Activated T-cell treated with anti-CD3 and anti-CD28 coated beads, Interleukin-2, amount 50 U/mL, for 72 hours (primary cell): ENCODE measurements around the gene ALLC. TPM values are rescaled to one million over a fixed set of nuclear protein-coding genes. Genes with fewer than 3 reads are reported as not detected.

ENCODE experiments used
- ATAC-seq, 2 donors: fragments of 150-1000 bp; cut with Tn5 transposase; replicated peaks in 1 of 2; 2 replicates each; pipeline ENCODE4 v1.10.0; 2021; ENCODE audit warnings: moderate library complexity in 2 of 2, mild to moderate bottlenecking in 1 of 2
- DNase-seq, 2 donors: peaks; one replicate each; pipeline ENCODE4 v3.0.0; 2021 to 2022; ENCODE audit warnings: mixed read lengths in 1 of 2
- H3K27ac Mint-ChIP-seq: one replicate; pipeline ENCODE4 v1.8.0; 2022; ENCODE audit warnings: mild to moderate bottlenecking, moderate library complexity, mixed read lengths
- H3K27me3 Mint-ChIP-seq: one replicate; pipeline ENCODE4 v1.8.0; 2022; ENCODE audit warnings: low read depth, mixed read lengths
- H3K36me3 Mint-ChIP-seq, 2 donors: one replicate each; pipeline ENCODE4 v1.8.0; 2022; ENCODE audit warnings: mixed read lengths in 2 of 2, mild to moderate bottlenecking in 1 of 2; ENCODE audit not compliant: insufficient read depth in 2 of 2
- H3K4me1 Mint-ChIP-seq: one replicate; pipeline ENCODE4 v1.8.0; 2022; ENCODE audit warnings: low read depth, mixed read lengths
- H3K4me3 Mint-ChIP-seq, 2 donors: one replicate each; pipeline ENCODE4 v1.8.0; 2022; ENCODE audit warnings: mild to moderate bottlenecking in 2 of 2, mixed read lengths in 2 of 2, moderate library complexity in 2 of 2
- H3K9me3 Mint-ChIP-seq, 2 donors: one replicate each; pipeline ENCODE4 v1.8.0; 2022; ENCODE audit warnings: mixed read lengths in 2 of 2
- total RNA-seq, 2 donors: library from RNA; stranded (reverse); gene quantifications; one replicate each; pipeline ENCODE4 v1.2.3, GENCODE V29; 2022

The ALLC gene
- total RNA-seq, 2 donors from 2014 or later: not detected

DNA sequence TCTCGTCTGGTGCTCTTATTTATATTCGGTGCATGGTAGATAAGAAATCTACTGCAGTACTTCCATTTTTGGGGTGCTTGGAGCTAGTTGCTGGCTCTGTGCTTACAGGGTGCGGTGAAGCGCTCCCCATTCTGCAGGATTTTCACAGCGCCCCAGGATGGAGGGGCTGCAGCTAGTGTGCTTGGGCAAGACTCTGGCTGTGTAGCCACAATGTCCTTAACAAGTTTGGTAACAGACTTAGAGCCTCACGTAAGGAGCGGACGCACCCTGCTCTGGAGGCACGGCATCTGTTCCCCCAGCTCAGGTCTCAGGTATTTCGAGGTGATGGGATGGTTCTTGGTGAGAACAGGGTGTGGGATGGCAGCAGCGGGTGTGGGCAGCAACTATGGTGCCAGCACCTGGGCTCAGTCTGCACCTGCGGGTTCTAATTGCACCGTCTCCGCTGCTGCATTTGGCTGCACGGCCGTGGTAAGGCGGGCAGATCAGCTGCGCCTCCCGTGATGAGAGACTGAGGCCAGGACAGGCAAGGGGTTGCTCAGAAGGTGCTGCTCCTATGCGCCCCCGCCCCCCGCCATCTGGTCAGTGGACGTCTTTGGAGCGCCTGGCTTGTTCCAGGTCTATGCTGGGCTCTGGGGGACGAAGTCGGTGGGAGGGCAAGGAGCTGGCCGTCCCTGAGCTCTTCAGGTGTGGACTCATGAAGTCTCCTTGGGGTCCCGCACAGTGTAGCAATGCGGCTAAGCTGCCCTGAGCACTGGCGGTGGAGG lies 20.1 kb upstream of the ALLC start:
- peak in 1 of 2 donors; percentile 13 for ATAC-seq
- Mint-ChIP-seq H3K27ac (no peak overlapping the region), H3K4me1 (no peaks in the 10 kb centered on the region), H3K36me3 (no peaks in the 10 kb centered on the region), H3K27me3 (no peaks in the 10 kb centered on the region), H3K9me3 (no peaks in the 10 kb centered on the region), H3K4me3 (no peak overlapping the region)
- no peak for DNase-seq

- Mint-ChIP-seq H3K4me1 (no peaks in the 10 kb centered on the region), H3K9me3 (no peaks in the 10 kb centered on the region), H3K27me3 (no peaks in the 10 kb centered on the region), H3K36me3 (no peaks in the 10 kb centered on the region), H3K4me3 (no peak overlapping the region), H3K27ac (no peak overlapping the region)
- no peak for ATAC-seq
- DNase-seq: no peak
Measured at GRCh38 chr2:3638456-3638810, 19.6 kb upstream of the ALLC start.

DNA sequence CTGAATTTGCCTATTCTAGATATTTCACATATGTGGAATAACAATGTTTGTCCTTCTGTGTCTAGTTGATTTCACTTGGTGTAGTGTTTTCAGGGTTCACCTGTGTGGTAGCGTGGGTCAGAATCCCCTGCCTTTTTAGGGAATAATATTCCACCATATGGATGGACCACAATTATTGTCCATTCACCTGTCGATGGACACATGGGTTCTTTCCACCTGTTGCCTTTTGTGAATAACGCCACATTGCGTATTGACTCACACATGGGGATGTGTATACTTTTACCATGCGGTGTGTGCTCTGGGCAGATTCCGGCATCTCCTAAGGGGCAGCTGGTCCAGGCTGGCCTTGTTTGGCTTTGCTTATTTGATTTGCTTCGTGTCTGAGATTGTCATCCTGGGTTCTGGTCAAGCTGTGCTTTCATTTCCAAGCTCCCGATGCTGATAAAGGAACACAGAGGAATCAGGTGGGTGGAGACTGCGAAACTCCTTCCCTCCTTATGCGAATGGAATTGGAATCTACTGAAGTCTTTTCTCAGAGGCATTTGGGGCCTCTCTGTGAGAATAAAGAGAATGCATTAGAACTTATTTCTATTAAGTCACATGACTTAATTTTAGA lies 18.9 kb upstream of the ALLC start:
- no peaks in the 10 kb centered on the region for H3K9me3 Mint-ChIP-seq
- no peaks in the 10 kb centered on the region for H3K27me3 Mint-ChIP-seq
- H3K4me1 Mint-ChIP-seq: no peaks in the 10 kb centered on the region
- DNase-seq (no peak), ATAC-seq (no peak)
- no peaks in the 10 kb centered on the region for H3K36me3 Mint-ChIP-seq
- no peak overlapping the region for H3K4me3 Mint-ChIP-seq
- no peak overlapping the region for H3K27ac Mint-ChIP-seq

GRCh38 chr2:3639653-3640052 lies 18.3 kb upstream of the ALLC start:
- H3K9me3 Mint-ChIP-seq: no peaks in the 10 kb centered on the region
- H3K27ac Mint-ChIP-seq: no peak overlapping the region
- ATAC-seq (no peak), DNase-seq (no peak)
- H3K36me3 Mint-ChIP-seq: no peaks in the 10 kb centered on the region
- H3K4me1 Mint-ChIP-seq: no peaks in the 10 kb centered on the region
- no peaks in the 10 kb centered on the region for H3K27me3 Mint-ChIP-seq
- no peak overlapping the region for H3K4me3 Mint-ChIP-seq

GRCh38 chr2:3641181-3641580 lies 16.8 kb upstream of the ALLC start:
- ATAC-seq: no peak
- Mint-ChIP-seq H3K9me3 (no peaks in the 10 kb centered on the region), H3K36me3 (no peaks in the 10 kb centered on the region), H3K4me1 (no peaks in the 10 kb centered on the region), H3K4me3 (no peak overlapping the region), H3K27me3 (no peaks in the 10 kb centered on the region), H3K27ac (no peak overlapping the region)
- no peak for DNase-seq

DNA sequence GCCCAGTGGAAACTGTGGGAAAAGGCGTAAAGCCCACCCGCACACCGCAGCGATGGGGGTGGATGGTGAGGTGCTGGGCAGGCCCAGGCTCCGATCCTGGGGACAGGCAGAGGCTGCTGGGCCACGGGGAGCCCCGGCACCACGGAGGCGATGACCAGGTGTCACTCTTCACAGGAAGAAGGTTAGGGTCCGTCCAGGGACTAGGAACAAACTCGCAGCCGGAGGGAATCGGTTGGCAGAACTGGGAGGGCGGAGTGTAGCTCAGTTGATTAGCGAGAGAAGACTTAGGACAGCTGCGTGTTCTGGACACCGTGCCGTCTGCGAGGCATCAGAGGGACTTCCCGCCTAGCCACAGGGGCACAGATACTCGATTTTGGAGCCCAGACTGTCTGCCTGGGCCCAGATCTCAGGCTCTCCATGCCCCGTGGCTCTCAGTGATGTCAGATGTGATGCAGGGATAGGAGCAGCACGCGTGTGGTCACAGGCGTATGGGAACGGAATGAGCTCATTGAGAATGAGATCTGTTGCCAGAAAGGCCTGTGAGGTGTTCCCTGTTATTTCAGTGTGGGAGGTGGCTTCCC lies 16.1 kb upstream of the ALLC start:
- Mint-ChIP-seq H3K9me3 (no peaks in the 10 kb centered on the region), H3K4me3 (no peak overlapping the region), H3K36me3 (no peaks in the 10 kb centered on the region), H3K4me1 (no peaks in the 10 kb centered on the region), H3K27me3 (no peaks in the 10 kb centered on the region), H3K27ac (no peak overlapping the region)
- DNase-seq (no peak), ATAC-seq (no peak)

DNA sequence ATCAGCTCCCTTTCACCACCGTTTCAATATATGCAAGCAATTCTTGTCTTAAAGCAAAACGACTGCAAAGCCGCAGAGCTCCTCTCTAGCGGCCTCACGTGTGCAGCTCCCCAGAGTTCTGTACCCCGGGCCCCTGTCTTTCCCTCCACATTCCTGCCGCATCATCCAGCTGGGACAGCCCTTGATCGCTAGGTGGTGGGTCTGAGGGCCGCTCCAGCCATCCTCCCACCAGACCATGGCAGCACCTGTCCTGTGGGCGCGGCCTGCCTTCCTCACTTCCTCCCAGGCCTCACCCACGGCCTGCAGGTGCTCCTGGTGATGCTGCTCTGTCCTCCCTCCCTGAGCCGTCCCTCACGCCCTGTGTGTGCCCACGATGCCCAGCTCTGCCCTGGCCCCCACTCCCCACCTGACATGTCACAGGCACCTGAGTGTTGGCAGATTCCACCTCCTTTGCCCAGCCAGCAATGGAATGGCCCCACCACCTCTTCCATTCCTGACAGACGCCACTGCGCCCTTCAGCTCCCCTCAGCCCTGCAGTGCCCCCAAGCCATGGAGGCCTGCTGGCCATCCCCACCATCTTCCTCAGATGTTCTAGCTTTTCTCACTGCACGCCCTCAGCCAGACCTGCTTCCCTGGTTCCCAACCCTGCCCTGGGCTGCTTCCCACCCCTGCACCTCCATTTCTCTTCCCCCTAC lies 15.3 kb upstream of the ALLC start:
- no peaks in the 10 kb centered on the region for H3K27me3 Mint-ChIP-seq
- H3K9me3 Mint-ChIP-seq: no peaks in the 10 kb centered on the region
- no peaks in the 10 kb centered on the region for H3K36me3 Mint-ChIP-seq
- no peak for DNase-seq
- ATAC-seq: no peak
- H3K4me1 Mint-ChIP-seq: no peaks in the 10 kb centered on the region
- no peak overlapping the region for H3K4me3 Mint-ChIP-seq
- no peak overlapping the region for H3K27ac Mint-ChIP-seq

DNA sequence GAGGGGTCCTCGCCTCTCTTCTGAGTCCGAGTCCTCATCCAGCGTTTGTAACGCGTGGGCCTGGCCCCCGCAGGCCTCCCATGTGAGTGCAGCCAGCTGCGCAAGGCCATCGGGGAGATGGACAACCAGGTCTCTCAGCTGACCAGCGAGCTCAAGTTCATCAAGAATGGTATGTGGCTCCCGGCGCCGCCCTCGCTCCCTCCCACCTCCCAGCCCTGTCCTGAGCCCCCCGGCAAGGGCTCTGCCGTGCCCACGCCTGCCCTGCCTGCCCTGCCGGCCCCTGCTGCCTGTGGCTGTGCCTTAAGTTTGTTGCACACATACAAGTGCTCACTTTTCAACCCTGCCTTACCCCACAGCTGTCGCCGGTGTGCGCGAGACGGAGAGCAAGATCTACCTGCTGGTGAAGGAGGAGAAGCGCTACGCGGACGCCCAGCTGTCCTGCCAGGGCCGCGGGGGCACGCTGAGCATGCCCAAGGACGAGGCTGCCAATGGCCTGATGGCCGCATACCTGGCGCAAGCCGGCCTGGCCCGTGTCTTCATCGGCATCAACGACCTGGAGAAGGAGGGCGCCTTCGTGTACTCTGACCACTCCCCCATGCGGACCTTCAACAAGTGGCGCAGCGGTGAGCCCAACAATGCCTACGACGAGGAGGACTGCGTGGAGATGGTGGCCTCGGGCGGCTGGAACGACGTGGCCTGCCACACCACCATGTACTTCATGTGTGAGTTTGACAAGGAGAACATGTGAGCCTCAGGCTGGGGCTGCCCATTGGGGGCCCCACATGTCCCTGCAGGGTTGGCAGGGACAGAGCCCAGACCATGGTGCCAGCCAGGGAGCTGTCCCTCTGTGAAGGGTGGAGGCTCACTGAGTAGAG lies 14.4 kb upstream of the ALLC start:
- Mint-ChIP-seq H3K9me3 (no peaks in the 10 kb centered on the region), H3K27ac (no peak overlapping the region), H3K27me3 (no peaks in the 10 kb centered on the region), H3K4me3 (no peak overlapping the region), H3K36me3 (no peaks in the 10 kb centered on the region), H3K4me1 (no peaks in the 10 kb centered on the region)
- ATAC-seq: no peak
- DNase-seq: no peak

GRCh38 chr2:3644246-3644525 lies 13.8 kb upstream of the ALLC start:
- Mint-ChIP-seq H3K4me1 (no peaks in the 10 kb centered on the region), H3K9me3 (no peaks in the 10 kb centered on the region), H3K4me3 (no peak overlapping the region), H3K27me3 (no peaks in the 10 kb centered on the region), H3K36me3 (no peaks in the 10 kb centered on the region), H3K27ac (no peak overlapping the region)
- ATAC-seq (no peak), DNase-seq (no peak)

GRCh38 chr2:3644891-3645605 lies 13.0 kb upstream of the ALLC start:
- no peaks in the 10 kb centered on the region for H3K4me1 Mint-ChIP-seq
- H3K36me3 Mint-ChIP-seq: no peaks in the 10 kb centered on the region
- ATAC-seq: no peak
- H3K27ac Mint-ChIP-seq: no peak overlapping the region
- no peak for DNase-seq
- no peaks in the 10 kb centered on the region for H3K9me3 Mint-ChIP-seq
- H3K27me3 Mint-ChIP-seq: no peaks in the 10 kb centered on the region
- no peak overlapping the region for H3K4me3 Mint-ChIP-seq

DNA sequence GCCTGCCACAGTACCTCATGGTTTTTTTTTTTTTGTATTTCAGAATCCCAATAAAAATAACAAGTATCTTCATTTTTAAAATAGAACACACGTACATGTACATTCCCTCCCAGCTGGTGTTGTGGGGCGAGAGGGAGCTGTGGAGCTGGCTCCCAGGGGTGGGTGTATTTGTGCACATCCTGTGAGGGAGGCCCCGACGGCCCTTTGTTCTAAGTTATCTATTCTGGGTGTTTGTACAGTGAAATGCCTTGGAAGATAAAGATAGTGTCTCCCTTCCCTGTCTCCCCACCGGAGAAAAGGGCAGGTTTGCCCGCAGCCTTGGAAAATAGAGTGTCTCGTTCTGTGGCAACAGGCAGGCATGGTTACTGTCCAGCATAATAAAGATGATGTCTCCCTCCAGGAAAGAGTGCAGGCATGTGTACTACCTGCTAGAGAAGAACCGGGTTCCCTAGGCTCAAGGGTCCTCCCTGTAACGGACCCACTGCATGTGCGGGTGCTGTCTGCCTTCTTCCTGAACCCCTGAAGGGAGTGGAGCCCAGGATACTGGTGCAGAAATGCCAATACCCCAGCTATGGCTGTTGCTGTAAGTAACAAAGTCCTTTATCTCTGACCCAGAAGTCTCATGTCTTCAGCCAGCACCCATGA lies 12.1 kb upstream of the ALLC start:
- Mint-ChIP-seq H3K36me3 (no peaks in the 10 kb centered on the region), H3K4me1 (peaks cover 2% of the 10 kb centered on the region), H3K4me3 (no peak overlapping the region), H3K27ac (no peak overlapping the region), H3K27me3 (no peaks in the 10 kb centered on the region), H3K9me3 (no peaks in the 10 kb centered on the region)
- DNase-seq (no peak), ATAC-seq (no peak)

DNA sequence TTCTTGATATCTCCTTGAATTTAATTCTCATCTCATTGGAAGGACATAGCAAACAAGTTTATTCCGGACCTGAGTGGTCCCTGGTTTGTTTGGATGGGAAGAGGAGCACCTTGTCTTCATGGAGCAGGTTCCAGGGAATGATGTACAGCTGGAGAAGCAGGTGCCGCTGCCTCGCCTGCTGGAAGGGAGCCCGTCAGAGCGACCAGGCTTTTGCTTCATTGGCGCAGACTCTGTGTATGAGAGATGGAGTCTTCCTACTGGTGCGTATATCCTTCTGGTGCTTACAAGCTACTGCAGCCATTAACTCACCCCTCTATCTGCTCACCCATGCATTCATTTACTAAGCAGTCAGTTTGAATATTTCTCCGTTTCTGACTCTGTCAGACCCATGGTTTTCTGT lies 11.6 kb upstream of the ALLC start:
- no peak for DNase-seq
- Mint-ChIP-seq H3K27ac (no peak overlapping the region), H3K36me3 (no peaks in the 10 kb centered on the region), H3K27me3 (no peaks in the 10 kb centered on the region), H3K4me1 (peaks cover 8% of the 10 kb centered on the region), H3K9me3 (no peaks in the 10 kb centered on the region), H3K4me3 (no peak overlapping the region)
- no peak for ATAC-seq
